Panc1 (cell line): ENCODE measurements around the gene SSBP4.

Experiments
- CTCF ChIP-seq: fragments of 450-650 bp; IDR thresholded peaks from 2 replicates; pipeline ENCODE4 v1.5.1; 2017; ENCODE audit warnings: mild to moderate bottlenecking
- POLR2AphosphoS5 ChIP-seq: IDR thresholded peaks from 2 replicates; pipeline ENCODE4 v1.6.1; 2012; ENCODE audit warnings: mild to moderate bottlenecking, low read depth, low read length, moderate library complexity
- REST ChIP-seq, 2 experiments: IDR thresholded peaks; 2 replicates each; pipeline ENCODE4 v1.6.1; 2011 to 2012; ENCODE audit warnings: low read depth in 2 of 2, control low read depth in 1 of 2, low read length in 1 of 2, mild to moderate bottlenecking in 1 of 2, moderate library complexity in 1 of 2; ENCODE audit not compliant: insufficient read depth in 1 of 2

GRCh38 chr19:18423258-18424020 is 4.2 kb downstream of the SSBP4 start:
- TF ChIP-seq CTCF = no peak
- no peak for TF ChIP-seq POLR2AphosphoS5
- no peak for TF ChIP-seq REST (IDR thresholded peaks at IDR 0.05; ENCODE audit: insufficient read depth in 1 of 2, low read depth in 2 of 2, low read length in 1 of 2)
